Ureter (tissue), 1 donor: ENCODE measurements around the gene DCLRE1A. TPM values are rescaled to one million over a fixed set of nuclear protein-coding genes. Genes with fewer than 3 reads are reported as not detected.

ENCODE experiments used
- DNase-seq: peaks from one replicate; pipeline ENCODE4 v3.0.0-alpha.2; 2020; ENCODE audit warnings: low spot score
- total RNA-seq: library from RNA; stranded (reverse); gene quantifications from one replicate; pipeline ENCODE4 v1.2.4, GENCODE V29; 2023
- donor health status: DM: yes; HTN: yes; CAD: no.

Gene DCLRE1A
- total RNA-seq, 1 donor from 2014 or later = 8.3 TPM

DNA sequence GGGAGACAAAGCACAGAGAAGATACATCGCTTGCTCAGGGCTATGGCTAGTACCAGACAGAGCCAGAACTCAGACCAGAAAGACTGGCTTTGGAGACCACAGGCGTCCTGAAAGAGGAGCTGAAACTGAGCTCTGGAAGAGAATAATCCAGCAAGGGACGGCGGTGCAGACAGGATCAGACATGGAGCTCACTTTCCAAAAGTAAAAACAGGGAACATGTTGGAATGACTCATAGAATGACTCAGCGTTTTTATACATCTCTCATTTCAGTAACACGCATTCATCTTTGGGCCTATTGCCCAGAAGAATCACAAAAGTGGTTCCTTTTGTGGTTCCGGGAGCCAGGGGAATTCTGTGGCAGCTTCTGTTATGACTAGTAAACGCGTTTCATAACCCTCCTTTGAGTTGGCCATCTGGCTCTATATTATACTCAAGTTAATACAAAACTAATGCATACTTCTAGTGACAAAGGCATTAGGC is 65.2 kb downstream of the DCLRE1A start:
- no peak for DNase-seq

Other genes starting within 250 kb of the DCLRE1A start
- gene NRAP, start 190.0 kb downstream of the DCLRE1A start, total RNA-seq = 0.18 TPM
- gene CASP7, start 174.2 kb downstream of the DCLRE1A start, total RNA-seq = 23.5 TPM
- 25.7 TPM for gene PLEKHS1, start 102.4 kb downstream of the DCLRE1A start, total RNA-seq
- gene NHLRC2, start 579 bp upstream of the DCLRE1A start, total RNA-seq = 47.8 TPM
- 1.4 TPM for gene ADRB1, start 189.8 kb upstream of the DCLRE1A start, total RNA-seq